Measurements from ENCODE around the gene ZNF777. TPM values are rescaled to one million over a fixed set of nuclear protein-coding genes. Genes with fewer than 3 reads are reported as not detected.

ZNF777 gene
- total and polyA plus RNA-seq, 2 experiments from 2014 or later, result 2.8 to 7.9 TPM

- peak overlapping the region; percentile 59; the same call in 2 of the 3 replicates for H3K4me3 Mint-ChIP-seq
- H3K36me3 Mint-ChIP-seq (ENCODE audit: low read depth), result peaks cover 33% of the 10 kb centered on the region
- peaks cover 13% of the 10 kb centered on the region for H3K4me1 Mint-ChIP-seq
- H3K27me3 Mint-ChIP-seq (ENCODE audit: insufficient read depth, low read depth, poor library complexity), result peaks cover 13% of the 10 kb centered on the region
- no peak overlapping the region for H3K27ac ChIP-seq (ENCODE audit: low read depth)
- H3K4me1 ChIP-seq (ENCODE audit: insufficient read depth), result peaks cover 4% of the 10 kb centered on the region; the same call in 1 of the 2 replicates
- TF ChIP-seq REST (IDR thresholded peaks at IDR 0.05; ENCODE audit: unreplicated experiment) (no peak), ZNF331 (CRISPR knock-in tag; IDR thresholded peaks at IDR 0.05; ENCODE audit: low read depth) (no peak), NANOG (IDR thresholded peaks at IDR 0.05; ENCODE audit: borderline replicate concordance) (no peak), EZH2phosphoT487 (IDR thresholded peaks at IDR 0.05; ENCODE audit: unreplicated experiment) (no peak), ETS1 (IDR thresholded peaks at IDR 0.05) (no peak), CTCF (conservative IDR thresholded peaks at IDR 0.05; ENCODE audit: low read depth in 2 of 2) (no peak)
- peak overlapping the region; percentile 59 for H3K4me3 ChIP-seq
- peak; percentile 48 for DNase-seq (ENCODE audit: low spot score)
- H3K27me3 ChIP-seq (ENCODE audit: insufficient read depth), result peaks cover 48% of the 10 kb centered on the region
- no peaks in the 10 kb centered on the region for H3K36me3 ChIP-seq (ENCODE audit: insufficient read depth)
- H3K4me2 ChIP-seq, result peak overlapping the region; percentile 77
- ATAC-seq, result peak; percentile 52
- H2AFZ ChIP-seq, result peak overlapping the region; percentile 76
- H3K79me2 ChIP-seq (replicated peaks; ENCODE audit: insufficient read depth), result no peaks in the 10 kb centered on the region
- peaks cover 4% of the 10 kb centered on the region; the same call in 1 of the 2 replicates for H4K20me1 ChIP-seq (replicated peaks; ENCODE audit: insufficient read depth)
- no peak overlapping the region for H3K27ac Mint-ChIP-seq
- no peaks in the 10 kb centered on the region for H3K9me3 Mint-ChIP-seq
- no peaks in the 10 kb centered on the region for H3F3A ChIP-seq (replicated peaks; ENCODE audit: low read depth)
- no peaks in the 10 kb centered on the region for H3K9me2 ChIP-seq (ENCODE audit: insufficient read depth)
Measured at GRCh38 chr7:149432121-149432691, 28.7 kb downstream of the ZNF777 start.

GRCh38 chr7:149431486-149432120 lies 29.3 kb downstream of the ZNF777 start:
- Mint-ChIP-seq H3K4me1 (peaks cover 13% of the 10 kb centered on the region), H3K27ac (no peak overlapping the region), H3K9me3 (no peaks in the 10 kb centered on the region), H3K36me3 (ENCODE audit: low read depth) (peaks cover 31% of the 10 kb centered on the region), H3K27me3 (ENCODE audit: insufficient read depth, low read depth, poor library complexity) (peaks cover 13% of the 10 kb centered on the region), H3K4me3 (peak overlapping the region; percentile 59; the same call in 2 of the 3 replicates)
- peak overlapping the region; percentile 77 for H3K4me2 ChIP-seq
- H4K20me1 ChIP-seq (replicated peaks; ENCODE audit: insufficient read depth), result peaks cover 4% of the 10 kb centered on the region; the same call in 1 of the 2 replicates
- peak overlapping the region; percentile 59 for H3K4me3 ChIP-seq
- no peak overlapping the region for H3K27ac ChIP-seq (ENCODE audit: low read depth)
- H3K4me1 ChIP-seq (ENCODE audit: insufficient read depth), result peaks cover 4% of the 10 kb centered on the region; the same call in 1 of the 2 replicates
- H3K36me3 ChIP-seq (ENCODE audit: insufficient read depth), result no peaks in the 10 kb centered on the region
- peak overlapping the region; percentile 81 for H2AFZ ChIP-seq
- peaks cover 48% of the 10 kb centered on the region for H3K27me3 ChIP-seq (ENCODE audit: insufficient read depth)
- no peaks in the 10 kb centered on the region for H3F3A ChIP-seq (replicated peaks; ENCODE audit: low read depth)
- H3K79me2 ChIP-seq (replicated peaks; ENCODE audit: insufficient read depth), result no peaks in the 10 kb centered on the region
- ATAC-seq (peak; percentile 89), DNase-seq (ENCODE audit: low spot score) (peak; percentile 77)
- H3K9me2 ChIP-seq (ENCODE audit: insufficient read depth), result no peaks in the 10 kb centered on the region
- TF ChIP-seq STAT1 (IDR thresholded peaks at IDR 0.05; ENCODE audit: unreplicated experiment) (no peak), POLR2AphosphoS5 (IDR thresholded peaks at IDR 0.05; ENCODE audit: low read depth) (no peak; the same call in 1 of the 2 replicates), ZNF331 (CRISPR knock-in tag; IDR thresholded peaks at IDR 0.05; ENCODE audit: low read depth) (no peak), CREB1 (CRISPR knock-in tag; IDR thresholded peaks at IDR 0.05; ENCODE audit: low read depth) (no peak)

Measured in GM23338 (cell line).